Hepatocyte (in vitro differentiated cells): ENCODE results near the gene IGSF6. TPM values are rescaled to one million over a fixed set of nuclear protein-coding genes. Genes with fewer than 3 reads are reported as not detected.

Source experiments
- DNase-seq: peaks from one replicate; pipeline ENCODE4 v3.0.0-alpha.2; 2016; ENCODE audit warnings: low spot score
- H2AFZ ChIP-seq: fragments of 200-600 bp; sonication (generic); 2 replicates; pipeline ENCODE4 v1.6.0; 2016; ENCODE audit warnings: antibody characterized with exemption, mild to moderate bottlenecking
- H3K27ac ChIP-seq: fragments of 200-600 bp; sonication (generic); 2 replicates; pipeline ENCODE4 v1.5.1; 2016; ENCODE audit warnings: mild to moderate bottlenecking
- H3K27me3 ChIP-seq: fragments of 200-600 bp; sonication (generic); 2 replicates; pipeline ENCODE4 v1.6.1; 2016
- H3K36me3 ChIP-seq: fragments of 200-600 bp; sonication (generic); replicated peaks from 2 replicates; pipeline ENCODE4 v1.5.1; 2016; ENCODE audit warnings: low read depth; ENCODE audit not compliant: insufficient read depth
- H3K4me1 ChIP-seq: fragments of 200-600 bp; sonication (generic); 2 replicates; pipeline ENCODE4 v1.5.1; 2016; ENCODE audit warnings: mild to moderate bottlenecking, moderate library complexity; ENCODE audit not compliant: insufficient read depth
- H3K4me2 ChIP-seq: fragments of 200-600 bp; sonication (generic); 2 replicates; pipeline ENCODE4 v1.6.0; 2016
- H3K4me3 ChIP-seq: fragments of 200-600 bp; sonication (generic); 2 replicates; pipeline ENCODE4 v1.5.1; 2016; ENCODE audit warnings: mild to moderate bottlenecking
- H3K79me2 ChIP-seq: fragments of 200-600 bp; sonication (generic); 2 replicates; pipeline ENCODE4 v1.6.0; 2017; ENCODE audit warnings: mild to moderate bottlenecking
- H3K9me2 ChIP-seq: fragments of 200-600 bp; sonication (generic); replicated peaks from 2 replicates; pipeline ENCODE4 v1.6.0; 2017; ENCODE audit warnings: mild to moderate bottlenecking; ENCODE audit not compliant: insufficient read depth
- H3K9me3 ChIP-seq: fragments of 200-600 bp; sonication (generic); 2 replicates; pipeline ENCODE4 v1.5.1; 2016; ENCODE audit warnings: low read depth, mild to moderate bottlenecking
- H4K20me1 ChIP-seq: fragments of 200-600 bp; sonication (generic); 2 replicates; pipeline ENCODE4 v1.6.0; 2016; ENCODE audit warnings: mild to moderate bottlenecking; ENCODE audit not compliant: insufficient read depth, poor library complexity, severe bottlenecking
- CTCF ChIP-seq: fragments of 200-600 bp; sonication (generic); IDR thresholded peaks from 2 replicates; pipeline ENCODE4 v1.5.1; 2016; ENCODE audit warnings: antibody characterized with exemption, mild to moderate bottlenecking; ENCODE audit not compliant: poor library complexity
- EZH2 ChIP-seq: fragments of 200-600 bp; sonication (generic); IDR thresholded peaks from 2 replicates; pipeline ENCODE4 v1.6.1; 2016; ENCODE audit warnings: antibody characterized with exemption, mild to moderate bottlenecking, borderline replicate concordance
- EZH2phosphoT487 ChIP-seq: fragments of 200-600 bp; sonication (generic); IDR thresholded peaks from one replicate; pipeline ENCODE4 v1.6.1; 2018; ENCODE audit warnings: antibody characterized with exemption, mild to moderate bottlenecking, low read depth, moderate library complexity; ENCODE audit not compliant: unreplicated experiment, severe bottlenecking
- WGBS: methylation state at CpG from one replicate; pipeline ENCODE4 v1.1.6; 2016; ENCODE audit warnings: low lambda C conversion rate; ENCODE audit errors: missing lambda C conversion rate; 5-methylcytosine and 5-hydroxymethylcytosine counted together
- polyA plus RNA-seq: library from polyadenylated mRNA; unstranded; fragments of >200 nt; fragmentation: Nextera tagmentation; extraction: Ambion mirVana; gene quantifications from 2 replicates; pipeline ENCODE4 v1.2.1, GENCODE V29; 2016
- total RNA-seq: library from RNA; depleted of rRNA; stranded (reverse); fragments of >200 nt; gene quantifications from 2 replicates; pipeline ENCODE4 v1.2.3, GENCODE V29; 2014

IGSF6 gene
- total RNA-seq: 0.56 and 0.70 TPM in 2 replicates
- polyA plus RNA-seq: 0.35 and 2.2 TPM in 2 replicates

GRCh38 chr16:21652453-21652852 is at the start of gene IGSF6:
TSS of gene IGSF6 (minus strand) at chr16:21652608. CDS start at chr16:21652598, 10 bp downstream.
- 99% methylated on average over 6 of the region's 6 CpGs for WGBS

GRCh38 chr16:21701271-21701670 is 48.9 kb upstream of the IGSF6 start:
- no peaks in the 10 kb centered on the region for H3K9me2 ChIP-seq
- WGBS: 82% methylated on average over 2 of the region's 2 CpGs
- H3K27ac ChIP-seq: no peak overlapping the region
- no peak overlapping the region for H2AFZ ChIP-seq
- H3K4me1 ChIP-seq: no peaks in the 10 kb centered on the region
- no peak for TF ChIP-seq EZH2phosphoT487
- no peak for TF ChIP-seq CTCF
- no peak for TF ChIP-seq EZH2
- peaks cover under 1% of the 10 kb centered on the region for H3K27me3 ChIP-seq
- H3K79me2 ChIP-seq: no peaks in the 10 kb centered on the region
- H3K36me3 ChIP-seq: no peaks in the 10 kb centered on the region
- no peak for DNase-seq
- H3K9me3 ChIP-seq: no peaks in the 10 kb centered on the region
- no peak overlapping the region for H3K4me3 ChIP-seq
- no peaks in the 10 kb centered on the region for H4K20me1 ChIP-seq
- no peak overlapping the region for H3K4me2 ChIP-seq

More at GRCh38 chr16:21652453-21652852, at the start of gene IGSF6:
- DNase-seq: no peak
- H3K9me3 ChIP-seq: no peaks in the 10 kb centered on the region
- no peaks in the 10 kb centered on the region for H3K27me3 ChIP-seq
- no peaks in the 10 kb centered on the region for H3K9me2 ChIP-seq
- H3K79me2 ChIP-seq: peaks cover 25% of the 10 kb centered on the region
- no peaks in the 10 kb centered on the region for H3K4me1 ChIP-seq
- H4K20me1 ChIP-seq: no peaks in the 10 kb centered on the region
- no peak within 1 kb of the TSS for H3K27ac ChIP-seq
- TF ChIP-seq EZH2 (no peak), EZH2phosphoT487 (no peak), CTCF (no peak)
- H3K36me3 ChIP-seq: no peaks in the 10 kb centered on the region
- H2AFZ ChIP-seq: no peak within 1 kb of the TSS
- H3K4me3 ChIP-seq: no peak within 1 kb of the TSS
- no peak within 1 kb of the TSS for H3K4me2 ChIP-seq

GRCh38 chr16:21698169-21699032 is 46.0 kb upstream of the IGSF6 start:
- TF ChIP-seq EZH2: no peak
- TF ChIP-seq CTCF: no peak
- no peak for TF ChIP-seq EZH2phosphoT487
- no peak for DNase-seq
- H3K9me3 ChIP-seq: no peaks in the 10 kb centered on the region
- H4K20me1 ChIP-seq: no peaks in the 10 kb centered on the region
- peaks cover 3% of the 10 kb centered on the region for H3K27me3 ChIP-seq
- WGBS: 84% methylated on average over 9 of the region's 9 CpGs
- no peak overlapping the region for H3K27ac ChIP-seq
- no peaks in the 10 kb centered on the region for H3K79me2 ChIP-seq
- no peaks in the 10 kb centered on the region for H3K9me2 ChIP-seq
- H3K4me3 ChIP-seq: no peak overlapping the region
- no peaks in the 10 kb centered on the region for H3K4me1 ChIP-seq
- no peak overlapping the region for H3K4me2 ChIP-seq
- no peak overlapping the region for H2AFZ ChIP-seq
- H3K36me3 ChIP-seq: no peaks in the 10 kb centered on the region
